Osteoblast (primary cell): Measurements from ENCODE around the gene HIGD1A. TPM values are rescaled to one million over a fixed set of nuclear protein-coding genes. Genes with fewer than 3 reads are reported as not detected.

Experiments
- DNase-seq: peaks from one replicate; pipeline ENCODE4 v3.0.0; 2011; ENCODE audit warnings: low spot score, mixed read lengths; ENCODE audit not compliant: insufficient read length; ENCODE audit errors: missing footprints
- H2AFZ ChIP-seq: 2 replicates; pipeline ENCODE4 v1.6.0; 2011; ENCODE audit warnings: mild to moderate bottlenecking, low read length
- H3K27ac ChIP-seq: 2 replicates; pipeline ENCODE4 v1.5.1; 2011; ENCODE audit warnings: mild to moderate bottlenecking, low read depth, low read length, moderate library complexity
- H3K27me3 ChIP-seq: 2 replicates; pipeline ENCODE4 v1.6.0; 2012; ENCODE audit warnings: mild to moderate bottlenecking, control low read depth, inconsistent platforms, low read length, moderate library complexity; ENCODE audit not compliant: insufficient read depth
- H3K36me3 ChIP-seq: 2 replicates; pipeline ENCODE4 v1.5.1; 2011; ENCODE audit warnings: mild to moderate bottlenecking, low read length, control low read depth, moderate library complexity; ENCODE audit not compliant: insufficient read depth
- H3K4me1 ChIP-seq: 2 replicates; pipeline ENCODE4 v1.5.1; 2011; ENCODE audit warnings: mild to moderate bottlenecking, low read length, control low read depth, moderate library complexity; ENCODE audit not compliant: insufficient read depth
- H3K4me2 ChIP-seq: 2 replicates; pipeline ENCODE4 v1.6.0; 2011; ENCODE audit warnings: mild to moderate bottlenecking, low read length; ENCODE audit not compliant: insufficient read depth
- H3K4me3 ChIP-seq: fragments of 200-600 bp; sonication (generic); 3 replicates; pipeline ENCODE4 v1.5.1; 2012; ENCODE audit warnings: mild to moderate bottlenecking, low read length, inconsistent platforms; ENCODE audit not compliant: insufficient read depth
- H3K79me2 ChIP-seq: 2 replicates; pipeline ENCODE4 v1.6.0; 2012; ENCODE audit warnings: mild to moderate bottlenecking, low read length, control low read depth, inconsistent platforms; ENCODE audit not compliant: insufficient read depth
- H3K9me3 ChIP-seq: 2 replicates; pipeline ENCODE4 v1.5.1; 2011; ENCODE audit warnings: low read depth, low read length, control low read depth
- H4K20me1 ChIP-seq: 2 replicates; pipeline ENCODE4 v1.6.0; 2012; ENCODE audit warnings: mild to moderate bottlenecking, low read length, control low read depth; ENCODE audit not compliant: insufficient read depth
- CTCF ChIP-seq: IDR thresholded peaks from 2 replicates; pipeline ENCODE4 v1.5.1; 2011; ENCODE audit warnings: mild to moderate bottlenecking, low read depth, low read length, moderate library complexity; ENCODE audit errors: extremely low read depth
- total RNA-seq: library from RNA; depleted of rRNA; stranded (reverse); fragments of >200 nt; gene quantifications from 2 replicates; pipeline ENCODE4 v1.2.3, GENCODE V29; 2012

The HIGD1A gene
- total RNA-seq, 1 donor = 88.3 TPM

GRCh38 chr3:42755681-42756578 is 48.4 kb downstream of the HIGD1A start:
- no peak for DNase-seq
- Histone ChIP-seq H2AFZ (no peak overlapping the region), H3K36me3 (no peaks in the 10 kb centered on the region), H3K4me3 (no peak overlapping the region), H3K4me1 (no peaks in the 10 kb centered on the region), H4K20me1 (no peaks in the 10 kb centered on the region), H3K4me2 (no peak overlapping the region), H3K9me3 (no peaks in the 10 kb centered on the region), H3K79me2 (no peaks in the 10 kb centered on the region), H3K27me3 (peaks cover 7% of the 10 kb centered on the region), H3K27ac (no peak overlapping the region)
- peak; percentile 58 for TF ChIP-seq CTCF

GRCh38 chr3:42753757-42754156 is 50.5 kb downstream of the HIGD1A start:
- Histone ChIP-seq H3K27ac (no peak overlapping the region), H3K27me3 (peaks cover 7% of the 10 kb centered on the region), H3K4me3 (no peak overlapping the region), H3K36me3 (no peaks in the 10 kb centered on the region), H3K9me3 (no peaks in the 10 kb centered on the region), H2AFZ (no peak overlapping the region), H4K20me1 (no peaks in the 10 kb centered on the region), H3K4me1 (no peaks in the 10 kb centered on the region), H3K4me2 (no peak overlapping the region), H3K79me2 (no peaks in the 10 kb centered on the region)
- TF ChIP-seq CTCF = no peak
- DNase-seq = no peak

- Histone ChIP-seq H3K27ac (no peak overlapping the region), H4K20me1 (no peaks in the 10 kb centered on the region), H3K4me3 (no peak overlapping the region), H3K27me3 (peaks cover 4% of the 10 kb centered on the region), H3K4me1 (no peaks in the 10 kb centered on the region), H3K79me2 (no peaks in the 10 kb centered on the region), H3K9me3 (no peaks in the 10 kb centered on the region), H3K36me3 (no peaks in the 10 kb centered on the region), H3K4me2 (no peak overlapping the region), H2AFZ (no peak overlapping the region)
- no peak for TF ChIP-seq CTCF
- DNase-seq = no peak
These were observed 51.3 kb downstream of the HIGD1A start for GRCh38 chr3:42752961-42753360.

- DNase-seq = no peak
- Histone ChIP-seq H3K27ac (no peak overlapping the region), H3K4me3 (no peak overlapping the region), H3K79me2 (no peaks in the 10 kb centered on the region), H4K20me1 (no peaks in the 10 kb centered on the region), H3K36me3 (no peaks in the 10 kb centered on the region), H3K9me3 (no peaks in the 10 kb centered on the region), H2AFZ (no peak overlapping the region), H3K4me1 (no peaks in the 10 kb centered on the region), H3K4me2 (no peak overlapping the region), H3K27me3 (peaks cover 1% of the 10 kb centered on the region)
- TF ChIP-seq CTCF = no peak
These were observed 51.8 kb downstream of the HIGD1A start for GRCh38 chr3:42752441-42752840.
